GM23248 (cell line): ENCODE measurements around the gene ARHGAP26. TPM values are rescaled to one million over a fixed set of nuclear protein-coding genes. Genes with fewer than 3 reads are reported as not detected.

ENCODE experiments used
- DNase-seq: peaks from one replicate; pipeline ENCODE4 v3.0.0-alpha.2; 2015
- H2AFZ ChIP-seq: fragments of 200-600 bp; sonication (generic); 2 replicates; pipeline ENCODE4 v1.6.1; 2016; ENCODE audit warnings: antibody characterized with exemption
- H3F3A ChIP-seq: fragments of 200-600 bp; sonication (generic); 2 replicates; pipeline ENCODE4 v1.6.1; 2016; ENCODE audit warnings: mild to moderate bottlenecking, antibody characterized with exemption, mixed run types; ENCODE audit not compliant: insufficient read depth
- H3K27ac ChIP-seq: fragments of 200-600 bp; sonication (generic); 2 replicates; pipeline ENCODE4 v1.5.1; 2016; ENCODE audit warnings: mild to moderate bottlenecking
- H3K27me3 ChIP-seq: fragments of 200-600 bp; sonication (generic); replicated peaks from 2 replicates; pipeline ENCODE4 v1.6.1; 2016; ENCODE audit warnings: mild to moderate bottlenecking; ENCODE audit not compliant: insufficient read depth
- H3K36me3 ChIP-seq: fragments of 200-600 bp; sonication (generic); 2 replicates; pipeline ENCODE4 v1.6.1; 2016; ENCODE audit warnings: low read depth, mild to moderate bottlenecking
- H3K4me1 ChIP-seq: fragments of 200-600 bp; sonication (generic); 2 replicates; pipeline ENCODE4 v1.6.1; 2016; ENCODE audit warnings: mild to moderate bottlenecking; ENCODE audit not compliant: insufficient read depth
- H3K4me2 ChIP-seq: fragments of 200-600 bp; sonication (generic); one replicate; pipeline ENCODE4 v1.6.1; 2016; ENCODE audit warnings: mild to moderate bottlenecking; ENCODE audit not compliant: unreplicated experiment
- H3K4me3 ChIP-seq: fragments of 200-600 bp; sonication (generic); 2 replicates; pipeline ENCODE4 v1.5.1; 2016; ENCODE audit warnings: mild to moderate bottlenecking
- H3K79me2 ChIP-seq: fragments of 200-600 bp; sonication (generic); 2 replicates; pipeline ENCODE4 v1.6.1; 2016; ENCODE audit warnings: mild to moderate bottlenecking; ENCODE audit not compliant: insufficient read depth
- H3K9ac ChIP-seq: fragments of 200-600 bp; sonication (generic); 2 replicates; pipeline ENCODE4 v1.6.1; 2016; ENCODE audit warnings: mild to moderate bottlenecking
- H3K9me2 ChIP-seq: fragments of 200-600 bp; sonication (generic); 2 replicates; pipeline ENCODE4 v1.6.1; 2016; ENCODE audit warnings: mixed run types, mild to moderate bottlenecking, moderate library complexity; ENCODE audit not compliant: insufficient read depth
- H3K9me3 ChIP-seq: fragments of 200-600 bp; sonication (generic); one replicate; pipeline ENCODE4 v1.6.1; 2017; ENCODE audit warnings: low read depth
- H4K20me1 ChIP-seq: fragments of 200-600 bp; sonication (generic); 2 replicates; pipeline ENCODE4 v1.6.0; 2016; ENCODE audit not compliant: insufficient read depth
- EZH2 ChIP-seq: fragments of 200-600 bp; sonication (generic); IDR thresholded peaks from 2 replicates; pipeline ENCODE4 v1.6.1; 2018; ENCODE audit warnings: antibody characterized with exemption, mild to moderate bottlenecking; ENCODE audit not compliant: insufficient read depth, poor library complexity, severe bottlenecking
- EZH2phosphoT487 ChIP-seq: fragments of 200-600 bp; sonication (generic); IDR thresholded peaks from 2 replicates; pipeline ENCODE4 v1.6.1; 2018; ENCODE audit warnings: antibody characterized with exemption, moderate library complexity, mild to moderate bottlenecking, low read depth; ENCODE audit not compliant: insufficient read depth
- WGBS, 2 experiments: methylation state at CpG; one replicate each; pipeline ENCODE4 v1.1.6; 2015 to 2017; ENCODE audit warnings: low lambda C conversion rate in 2 of 2, low coverage in 1 of 2; ENCODE audit errors: missing lambda C conversion rate in 2 of 2; 5-methylcytosine and 5-hydroxymethylcytosine counted together
- in situ Hi-C: fragments of 300-500 bp; cut with MboI; formaldehyde crosslinking; loops from 2 replicates; pipeline ENCODE4 v1.15.0; 2020
- polyA plus RNA-seq: library from polyadenylated mRNA; unstranded; fragments of >200 nt; fragmentation: Nextera tagmentation; extraction: Ambion mirVana; gene quantifications from 2 replicates; pipeline ENCODE4 v1.2.1, GENCODE V29; 2016
- total RNA-seq: library from RNA; depleted of rRNA; stranded (reverse); fragments of >200 nt; shearing (Covaris generic); gene quantifications from 2 replicates; pipeline ENCODE4 v1.2.3, GENCODE V29; 2014

ARHGAP26 gene
- total and polyA plus RNA-seq, 2 experiments from 2014 or later: 1.6 to 1.7 TPM

- TF ChIP-seq EZH2phosphoT487 (no peak), EZH2 (no peak)
- Histone ChIP-seq H3K9me2 (no peaks in the 10 kb centered on the region), H3K27ac (no peak overlapping the region), H3K4me3 (no peak overlapping the region), H3K4me2 (peak overlapping the region; percentile 3), H3K9ac (no peak overlapping the region), H3K36me3 (no peaks in the 10 kb centered on the region), H3K9me3 (no peaks in the 10 kb centered on the region), H3F3A (no peaks in the 10 kb centered on the region), H4K20me1 (no peaks in the 10 kb centered on the region), H3K79me2 (no peaks in the 10 kb centered on the region), H3K27me3 (no peaks in the 10 kb centered on the region), H2AFZ (no peak overlapping the region), H3K4me1 (peaks cover 21% of the 10 kb centered on the region)
- in situ Hi-C loops: loop anchor here (25.0 kb wide), 1 partner anchor 732 kb away; no protein-coding TSS in a partner anchor
- 95% methylated on average over 2 of the region's 2 CpGs for WGBS, 2 experiments
- no peak for DNase-seq
Measured at GRCh38 chr5:142894315-142894714, 124.1 kb downstream of the ARHGAP26 start.

GRCh38 chr5:142894749-142895148 lies 124.6 kb downstream of the ARHGAP26 start:
- WGBS, 2 experiments: 95 to 100% methylated on average over 1 of the region's 1 CpG
- in situ Hi-C loops: loop anchor here (25.0 kb wide), 1 partner anchor 732 kb away; no protein-coding TSS in a partner anchor

GRCh38 chr5:142896325-142897007 lies 126.3 kb downstream of the ARHGAP26 start:
- 94 to 98% methylated on average over 2 of the region's 2 CpGs for WGBS, 2 experiments
- H3K27me3 ChIP-seq: no peaks in the 10 kb centered on the region
- no peaks in the 10 kb centered on the region for H3K79me2 ChIP-seq
- H3K4me1 ChIP-seq: peaks cover 27% of the 10 kb centered on the region
- in situ Hi-C loops: loop anchor here (25.0 kb wide), 1 partner anchor 734 kb away; no protein-coding TSS in a partner anchor
- no peaks in the 10 kb centered on the region for H3K9me2 ChIP-seq
- H3K9ac ChIP-seq: no peak overlapping the region
- H3K4me2 ChIP-seq: no peak overlapping the region
- no peak overlapping the region for H3K4me3 ChIP-seq
- H3K9me3 ChIP-seq: no peaks in the 10 kb centered on the region
- H4K20me1 ChIP-seq: no peaks in the 10 kb centered on the region
- TF ChIP-seq EZH2: no peak
- no peak for TF ChIP-seq EZH2phosphoT487
- H2AFZ ChIP-seq: no peak overlapping the region
- H3F3A ChIP-seq: no peaks in the 10 kb centered on the region
- H3K27ac ChIP-seq: no peak overlapping the region
- DNase-seq: no peak
- H3K36me3 ChIP-seq: no peaks in the 10 kb centered on the region

More at GRCh38 chr5:142894749-142895148, 124.6 kb downstream of the ARHGAP26 start:
- H3K27ac ChIP-seq: no peak overlapping the region
- no peaks in the 10 kb centered on the region for H4K20me1 ChIP-seq
- DNase-seq: peak; percentile 82
- no peak overlapping the region for H3K9ac ChIP-seq
- no peaks in the 10 kb centered on the region for H3F3A ChIP-seq
- no peaks in the 10 kb centered on the region for H3K79me2 ChIP-seq
- TF ChIP-seq EZH2phosphoT487 (no peak), EZH2 (no peak)
- H3K9me3 ChIP-seq: no peaks in the 10 kb centered on the region
- no peak overlapping the region for H2AFZ ChIP-seq
- H3K4me3 ChIP-seq: no peak overlapping the region
- no peaks in the 10 kb centered on the region for H3K36me3 ChIP-seq
- H3K4me1 ChIP-seq: peaks cover 21% of the 10 kb centered on the region
- H3K4me2 ChIP-seq: peak overlapping the region; percentile 3
- no peaks in the 10 kb centered on the region for H3K27me3 ChIP-seq
- H3K9me2 ChIP-seq: no peaks in the 10 kb centered on the region

GRCh38 chr5:142897328-142897727 lies 127.2 kb downstream of the ARHGAP26 start:
- Histone ChIP-seq H3K4me3 (no peak overlapping the region), H3K9me2 (no peaks in the 10 kb centered on the region), H2AFZ (no peak overlapping the region), H3K27me3 (no peaks in the 10 kb centered on the region), H3K4me1 (peaks cover 27% of the 10 kb centered on the region), H3K9ac (no peak overlapping the region), H3K9me3 (no peaks in the 10 kb centered on the region), H3K79me2 (no peaks in the 10 kb centered on the region), H3F3A (no peaks in the 10 kb centered on the region), H4K20me1 (no peaks in the 10 kb centered on the region), H3K27ac (no peak overlapping the region), H3K36me3 (no peaks in the 10 kb centered on the region), H3K4me2 (no peak overlapping the region)
- in situ Hi-C loops: loop anchor here (25.0 kb wide), 1 partner anchor 735 kb away; no protein-coding TSS in a partner anchor
- TF ChIP-seq EZH2: no peak
- no peak for TF ChIP-seq EZH2phosphoT487
- DNase-seq: no peak
- 95 to 98% methylated on average over 4 of the region's 4 CpGs for WGBS, 2 experiments
